HG03135 (cell line): ENCODE measurements around the gene HRC.
"Not testable (repeated sequence)": the region's sequence is repeated elsewhere in the genome, so short reads cannot be mapped to it uniquely, and the experiment has no call there.

Experiments used
- ATAC-seq: cut with Tn5 transposase; IDR thresholded peaks from one replicate; pipeline ENCODE4 v1.9.1; 2021; ENCODE audit warnings: mild to moderate bottlenecking, moderate library complexity; ENCODE audit not compliant: unreplicated experiment

Gene HRC

GRCh38 chr19:49140951-49141350 is 14.2 kb downstream of the HRC start:
- no peak for ATAC-seq

GRCh38 chr19:49136771-49137171 is 18.4 kb downstream of the HRC start:
- no peak for ATAC-seq

- no peak for ATAC-seq
Observed at GRCh38 chr19:49135686-49136085, 19.5 kb downstream of the HRC start.

GRCh38 chr19:49133621-49134454 is 21.4 kb downstream of the HRC start:
- ATAC-seq, result no peak

GRCh38 chr19:49132974-49133609 is 22.1 kb downstream of the HRC start:
- no peak for ATAC-seq

GRCh38 chr19:49130325-49130724 is 24.9 kb downstream of the HRC start:
- ATAC-seq, result no peak

- ATAC-seq, result no peak
Observed at GRCh38 chr19:49129238-49129583, 26.0 kb downstream of the HRC start.

- ATAC-seq, result no peak
Observed at GRCh38 chr19:49128545-49129237, 26.5 kb downstream of the HRC start.

GRCh38 chr19:49127674-49128544 is 27.3 kb downstream of the HRC start:
- ATAC-seq, result peak; percentile 87

- not testable (repeated sequence) for ATAC-seq
Observed at GRCh38 chr19:49127225-49127624, 28.0 kb downstream of the HRC start.

GRCh38 chr19:49126575-49126974 is 28.6 kb downstream of the HRC start:
- no peak for ATAC-seq

GRCh38 chr19:49125025-49125731 is 30.0 kb downstream of the HRC start:
- ATAC-seq, result no peak

- ATAC-seq, result not testable (repeated sequence)
Observed at GRCh38 chr19:49123285-49123684, 31.9 kb downstream of the HRC start.

GRCh38 chr19:49121841-49122240 is 33.4 kb downstream of the HRC start:
- not testable (repeated sequence) for ATAC-seq

- ATAC-seq, result no peak
Observed at GRCh38 chr19:49120868-49121267, 34.3 kb downstream of the HRC start.

- no peak for ATAC-seq
Observed at GRCh38 chr19:49120325-49120683, 34.9 kb downstream of the HRC start.

GRCh38 chr19:49119411-49120324 is 35.5 kb downstream of the HRC start, which contains the start of gene PPFIA3:
PPFIA3 (plus strand) TSS chr19:49119544; CDS start chr19:49127874, 8,330 bp downstream.
- ATAC-seq, result no peak

- peak; percentile 74 for ATAC-seq
Observed at GRCh38 chr19:49118565-49119410, 36.4 kb downstream of the HRC start, which contains the start of gene C19orf73. C19orf73 (minus strand) TSS chr19:49119143; CDS start chr19:49119022, 121 bp downstream.
